Mesenchymal stem cell (in vitro differentiated cells and primary cell): Measurements from ENCODE around the gene RAB14.

Experiments used
- DNase-seq: peaks from one replicate; pipeline ENCODE4 v3.0.0-alpha.2; 2013
- H2AFZ ChIP-seq: one replicate; pipeline ENCODE4 v1.6.1; 2013; ENCODE audit warnings: low read depth, mild to moderate bottlenecking, control low read depth, inconsistent platforms, low read length, moderate library complexity
- H2AK5ac ChIP-seq: 2 replicates; pipeline ENCODE4 v1.6.1; 2013; ENCODE audit warnings: low read length, moderate library complexity, mild to moderate bottlenecking, inconsistent platforms; ENCODE audit not compliant: severe bottlenecking
- H2BK120ac ChIP-seq: one replicate; pipeline ENCODE4 v1.6.1; 2013; ENCODE audit warnings: low read depth, mild to moderate bottlenecking, inconsistent platforms, low read length, moderate library complexity
- H2BK12ac ChIP-seq, 2 experiments: one replicate each; pipeline ENCODE4 v1.6.1; 2013; ENCODE audit warnings: inconsistent platforms in 2 of 2, low read length in 2 of 2, mild to moderate bottlenecking in 2 of 2, moderate library complexity in 2 of 2, control low read depth in 1 of 2
- H2BK15ac ChIP-seq: one replicate; pipeline ENCODE4 v1.6.1; 2013; ENCODE audit warnings: mild to moderate bottlenecking, low read depth, inconsistent platforms; ENCODE audit not compliant: poor library complexity, severe bottlenecking
- H2BK5ac ChIP-seq: 2 replicates; pipeline ENCODE4 v1.6.1; 2013; ENCODE audit warnings: low read depth, mild to moderate bottlenecking, low read length, control low read depth, inconsistent platforms; ENCODE audit not compliant: poor library complexity, severe bottlenecking
- H3K14ac ChIP-seq, 2 experiments: one replicate each; pipeline ENCODE4 v1.6.1; 2013; ENCODE audit warnings: inconsistent platforms in 2 of 2, low read length in 2 of 2, control low read depth in 1 of 2, mild to moderate bottlenecking in 1 of 2, moderate library complexity in 1 of 2
- H3K18ac ChIP-seq, 2 experiments: one replicate each; pipeline ENCODE4 v1.6.1; 2013; ENCODE audit warnings: inconsistent platforms in 2 of 2, low read length in 2 of 2, control low read depth in 1 of 2, low read depth in 1 of 2, mild to moderate bottlenecking in 1 of 2
- H3K23ac ChIP-seq, 2 experiments: one replicate each; pipeline ENCODE4 v1.6.1; 2013; ENCODE audit warnings: inconsistent platforms in 2 of 2, low read length in 2 of 2, mild to moderate bottlenecking in 2 of 2, moderate library complexity in 2 of 2, control low read depth in 1 of 2
- H3K27ac ChIP-seq: 2 replicates; pipeline ENCODE4 v1.5.1; 2013; ENCODE audit warnings: mild to moderate bottlenecking, moderate library complexity, low read length, control low read depth, inconsistent platforms; ENCODE audit not compliant: poor library complexity, severe bottlenecking
- H3K27me3 ChIP-seq, 2 experiments: 2 replicates each; pipeline versions ENCODE4 v1.6.1 to v1.7.0; 2013; ENCODE audit warnings: low read length in 2 of 2, mild to moderate bottlenecking in 2 of 2, moderate library complexity in 2 of 2, control low read depth in 1 of 2, inconsistent platforms in 1 of 2; ENCODE audit not compliant: control insufficient read depth in 1 of 2, insufficient read depth in 1 of 2
- H3K36me3 ChIP-seq, 2 experiments: 2 replicates each; pipeline versions ENCODE4 v1.6.1 to v1.7.0; 2013; ENCODE audit warnings: low read length in 2 of 2, control low read depth in 1 of 2, inconsistent platforms in 1 of 2, low read depth in 1 of 2, mild to moderate bottlenecking in 1 of 2; ENCODE audit not compliant: insufficient read depth in 2 of 2, control insufficient read depth in 1 of 2
- H3K4ac ChIP-seq, 2 experiments: one replicate each; pipeline ENCODE4 v1.6.1; 2013; ENCODE audit warnings: inconsistent platforms in 2 of 2, low read length in 2 of 2, mild to moderate bottlenecking in 2 of 2, moderate library complexity in 2 of 2, control low read depth in 1 of 2, low read depth in 1 of 2
- H3K4me1 ChIP-seq: 2 replicates; pipeline ENCODE4 v1.6.1; 2013; ENCODE audit warnings: low read depth, low read length, control low read depth; ENCODE audit not compliant: control insufficient read depth, insufficient read depth
- H3K4me2 ChIP-seq: 2 replicates; pipeline ENCODE4 v1.6.1; 2013; ENCODE audit warnings: low read length, mild to moderate bottlenecking, inconsistent platforms; ENCODE audit not compliant: poor library complexity, severe bottlenecking
- H3K4me3 ChIP-seq, 2 experiments: 2 replicates each; pipeline versions ENCODE4 v1.5.1 to v1.7.0; 2013; ENCODE audit warnings: low read length in 2 of 2, mild to moderate bottlenecking in 2 of 2, control low read depth in 1 of 2, low read depth in 1 of 2; ENCODE audit not compliant: insufficient read depth in 1 of 2
- H3K79me1 ChIP-seq: replicated peaks from 2 replicates; pipeline ENCODE4 v1.6.1; 2013; ENCODE audit warnings: mild to moderate bottlenecking, control low read depth, low read length, inconsistent platforms; ENCODE audit not compliant: poor library complexity, severe bottlenecking
- H3K9ac ChIP-seq: 2 replicates; pipeline ENCODE4 v1.7.0; 2013; ENCODE audit warnings: mild to moderate bottlenecking, low read length, moderate library complexity
- H3K9me3 ChIP-seq: 2 replicates; pipeline ENCODE4 v1.7.0; 2013; ENCODE audit warnings: mild to moderate bottlenecking, low read length; ENCODE audit not compliant: control insufficient read depth
- H4K8ac ChIP-seq: one replicate; pipeline ENCODE4 v1.6.1; 2013; ENCODE audit warnings: inconsistent platforms, mild to moderate bottlenecking, low read length, moderate library complexity
- H4K91ac ChIP-seq: one replicate; pipeline ENCODE4 v1.6.1; 2013; ENCODE audit warnings: mild to moderate bottlenecking, low read length, inconsistent platforms
- WGBS: methylation state at CpG from one replicate; pipeline ENCODE4 v1.1.7; 2013; ENCODE audit warnings: mixed read lengths; 5-methylcytosine and 5-hydroxymethylcytosine counted together

RAB14 gene

DNA sequence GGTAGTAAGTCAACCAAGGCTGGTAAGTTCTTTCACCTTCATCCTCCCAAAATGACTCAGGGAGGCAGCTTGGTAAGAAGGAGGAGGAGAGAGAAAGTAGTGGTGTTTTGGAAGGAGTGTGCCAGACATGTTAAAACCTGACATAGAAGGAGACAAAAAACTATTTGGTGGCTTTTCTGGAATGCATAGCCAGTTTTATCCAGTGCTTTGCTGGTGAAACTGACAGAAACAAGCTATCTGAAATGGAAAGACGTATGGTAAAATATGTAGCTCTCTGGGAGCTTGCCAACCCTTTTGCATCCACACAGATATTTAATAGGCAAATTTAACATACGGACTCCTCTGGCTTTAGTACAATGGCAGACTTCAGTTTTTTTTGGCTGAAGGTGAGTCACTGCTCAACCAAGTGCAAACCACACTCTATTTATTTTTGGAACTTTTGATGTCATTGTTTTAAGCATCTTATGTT lies 45.4 kb downstream of the RAB14 start:
- Histone ChIP-seq H2AFZ (no peak overlapping the region), H2BK15ac (no peak overlapping the region), H3K4me1 (peaks cover 2% of the 10 kb centered on the region), H2BK5ac (no peak overlapping the region), H3K27me3 (no peaks in the 10 kb centered on the region), H2BK120ac (no peak overlapping the region), H4K8ac (no peak overlapping the region), H3K23ac (no peak overlapping the region), H3K27ac (peak overlapping the region; percentile 53), H3K9ac (peak overlapping the region; percentile 52), H2BK12ac (no peak overlapping the region), H3K36me3 (peaks cover 0 to 49% of the 10 kb centered on the region in 2 experiments), H3K4me2 (no peak overlapping the region), H2AK5ac (no peak overlapping the region), H4K91ac (no peak overlapping the region), H3K9me3 (no peaks in the 10 kb centered on the region), H3K18ac (no peak overlapping the region), H3K14ac (no peak overlapping the region), H3K79me1 (no peaks in the 10 kb centered on the region), H3K4ac (no peak overlapping the region), H3K4me3 (no peak overlapping the region)
- peak; percentile 48 for DNase-seq
- WGBS, result 100% methylated on average over 1 of the region's 2 CpGs

GRCh38 chr9:121154782-121155181 lies 46.9 kb downstream of the RAB14 start:
- H2BK15ac ChIP-seq, result no peak overlapping the region
- H2BK5ac ChIP-seq, result no peak overlapping the region
- H2AK5ac ChIP-seq, result no peak overlapping the region
- no peak overlapping the region for H3K14ac ChIP-seq
- H2BK120ac ChIP-seq, result no peak overlapping the region
- no peak overlapping the region for H3K4me3 ChIP-seq
- no peak overlapping the region for H2AFZ ChIP-seq
- H3K4me1 ChIP-seq, result peaks cover 4% of the 10 kb centered on the region
- no peak overlapping the region for H3K23ac ChIP-seq
- H4K8ac ChIP-seq, result no peak overlapping the region
- no peak for DNase-seq
- H3K27me3 ChIP-seq, result no peaks in the 10 kb centered on the region
- 95% methylated on average over 3 of the region's 6 CpGs for WGBS
- H2BK12ac ChIP-seq, result no peak overlapping the region
- H3K27ac ChIP-seq, result no peak overlapping the region
- no peak overlapping the region for H4K91ac ChIP-seq
- H3K9ac ChIP-seq, result no peak overlapping the region
- H3K18ac ChIP-seq, result no peak overlapping the region
- H3K4ac ChIP-seq, result no peak overlapping the region
- no peaks in the 10 kb centered on the region for H3K9me3 ChIP-seq
- no peak overlapping the region for H3K4me2 ChIP-seq
- peaks cover 3 to 48% of the 10 kb centered on the region in 2 experiments for H3K36me3 ChIP-seq
- H3K79me1 ChIP-seq, result no peaks in the 10 kb centered on the region

DNA sequence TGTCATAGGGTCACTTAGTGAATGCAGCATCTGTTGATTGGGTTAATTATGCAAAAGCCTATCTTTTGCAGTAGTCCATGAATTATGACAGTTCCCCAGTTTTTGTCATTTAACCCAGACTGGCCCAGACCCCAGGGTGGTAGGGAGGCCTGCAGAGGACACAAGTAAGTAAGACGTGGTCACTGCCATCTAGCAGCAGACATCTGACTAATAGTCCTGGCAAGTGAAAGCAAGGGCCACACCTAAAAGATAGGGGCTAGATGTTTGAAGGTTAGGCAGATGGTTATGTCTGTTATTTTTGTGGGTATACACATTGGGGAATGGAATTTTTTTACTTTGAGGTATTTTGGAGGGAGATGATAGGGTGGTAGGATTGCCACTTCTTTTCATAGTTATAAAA lies 48.0 kb downstream of the RAB14 start:
- Histone ChIP-seq H3K4me1 (peaks cover 4% of the 10 kb centered on the region), H3K4me3 (no peak overlapping the region), H3K4me2 (no peak overlapping the region), H3K14ac (no peak overlapping the region), H3K36me3 (peaks cover 3 to 49% of the 10 kb centered on the region in 2 experiments), H4K91ac (no peak overlapping the region), H3K79me1 (no peaks in the 10 kb centered on the region), H4K8ac (no peak overlapping the region), H3K18ac (no peak overlapping the region), H3K9me3 (no peaks in the 10 kb centered on the region), H2BK5ac (no peak overlapping the region), H3K23ac (no peak overlapping the region), H2BK120ac (no peak overlapping the region), H3K4ac (no peak overlapping the region), H2BK12ac (no peak overlapping the region), H3K27ac (no peak overlapping the region), H3K27me3 (no peaks in the 10 kb centered on the region), H3K9ac (no peak overlapping the region), H2AK5ac (no peak overlapping the region), H2AFZ (no peak overlapping the region), H2BK15ac (no peak overlapping the region)
- 86% methylated on average over 1 of the region's 1 CpG for WGBS
- no peak for DNase-seq

DNA sequence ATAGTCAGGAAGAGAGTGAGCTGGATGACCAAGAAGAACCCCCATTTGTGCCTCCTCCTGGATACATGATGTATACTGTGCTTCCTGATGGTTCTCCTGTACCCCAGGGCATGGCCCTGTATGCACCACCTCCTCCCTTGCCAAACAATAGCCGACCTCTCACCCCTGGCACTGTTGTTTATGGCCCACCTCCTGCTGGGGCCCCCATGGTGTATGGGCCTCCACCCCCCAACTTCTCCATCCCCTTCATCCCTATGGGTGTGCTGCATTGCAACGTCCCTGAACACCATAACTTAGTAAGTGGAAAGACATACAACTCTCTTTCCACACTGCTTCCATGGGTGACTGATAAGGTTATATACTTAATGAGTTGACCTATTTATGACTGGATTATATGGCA lies 51.5 kb downstream of the RAB14 start:
- peaks cover 7 to 59% of the 10 kb centered on the region in 2 experiments for H3K36me3 ChIP-seq
- H2AFZ ChIP-seq, result no peak overlapping the region
- H3K27me3 ChIP-seq, result no peaks in the 10 kb centered on the region
- H3K4me3 ChIP-seq, result no peak overlapping the region
- H4K91ac ChIP-seq, result no peak overlapping the region
- H3K79me1 ChIP-seq, result no peaks in the 10 kb centered on the region
- H3K4ac ChIP-seq, result no peak overlapping the region
- no peak overlapping the region for H3K4me2 ChIP-seq
- no peak overlapping the region for H4K8ac ChIP-seq
- H3K23ac ChIP-seq, result no peak overlapping the region
- no peak overlapping the region for H2BK120ac ChIP-seq
- no peak overlapping the region for H2BK5ac ChIP-seq
- H3K18ac ChIP-seq, result no peak overlapping the region
- H3K27ac ChIP-seq, result no peak overlapping the region
- no peak overlapping the region for H3K9ac ChIP-seq
- no peak overlapping the region for H2BK12ac ChIP-seq
- WGBS, result 56% methylated on average over 1 of the region's 2 CpGs
- no peak overlapping the region for H3K14ac ChIP-seq
- H2AK5ac ChIP-seq, result no peak overlapping the region
- DNase-seq, result no peak
- H2BK15ac ChIP-seq, result no peak overlapping the region
- H3K9me3 ChIP-seq, result no peaks in the 10 kb centered on the region
- peaks cover 4% of the 10 kb centered on the region for H3K4me1 ChIP-seq
